Spleen (tissue), 11 donors: Measurements from ENCODE around the gene FLAD1. TPM values are rescaled to one million over a fixed set of nuclear protein-coding genes. Genes with fewer than 3 reads are reported as not detected.

Experiments used
- DNase-seq: peaks from one replicate; pipeline ENCODE4 v3.0.0-alpha.2; 2020
- H3K27ac ChIP-seq, 8 donors: fragments of 200-600 bp; sonication (generic) in 7 of 8; 1 replicate in 4 of 8; 2 replicates in 4 of 8; pipeline versions ENCODE4 v1.5.0 to v1.8.0; 2016 to 2021; ENCODE audit warnings: inconsistent platforms in 4 of 8, mild to moderate bottlenecking in 4 of 8, moderate library complexity in 1 of 8
- H3K27me3 ChIP-seq, 7 donors: fragments of 200-600 bp; sonication (generic) in 6 of 7; replicated peaks in 1 of 7; 1 replicate in 4 of 7; 2 replicates in 3 of 7; pipeline versions ENCODE4 v1.5.0 to v1.8.0; 2016 to 2021; ENCODE audit warnings: inconsistent platforms in 3 of 7, mild to moderate bottlenecking in 1 of 7
- H3K36me3 ChIP-seq, 6 donors: fragments of 200-600 bp; sonication (generic) in 5 of 6; 1 replicate in 4 of 6; 2 replicates in 2 of 6; pipeline versions ENCODE4 v1.5.0 to v1.8.0; 2016 to 2021; ENCODE audit warnings: inconsistent platforms in 2 of 6
- H3K4me1 ChIP-seq, 6 donors: fragments of 200-600 bp; sonication (generic) in 5 of 6; 1 replicate in 3 of 6; 2 replicates in 3 of 6; pipeline versions ENCODE4 v1.5.0 to v1.8.0; 2016 to 2021; ENCODE audit warnings: inconsistent platforms in 3 of 6
- H3K4me3 ChIP-seq, 8 donors: fragments of 200-600 bp; sonication (generic) in 7 of 8; 1 replicate in 4 of 8; 2 replicates in 4 of 8; pipeline versions ENCODE4 v1.5.0 to v1.8.0; 2016 to 2021; ENCODE audit warnings: inconsistent platforms in 4 of 8, mild to moderate bottlenecking in 4 of 8, moderate library complexity in 2 of 8
- H3K9me3 ChIP-seq, 8 donors: fragments of 200-600 bp; sonication (generic) in 7 of 8; 1 replicate in 4 of 8; 2 replicates in 4 of 8; pipeline versions ENCODE4 v1.5.0 to v1.8.0; 2016 to 2021; ENCODE audit warnings: inconsistent platforms in 4 of 8
- POLR2A ChIP-seq, 3 donors: fragments of 450-650 bp; IDR thresholded peaks; one replicate each; pipeline ENCODE4 v1.5.1; 2017; ENCODE audit warnings: antibody characterized with exemption in 3 of 3, mild to moderate bottlenecking in 1 of 3
- POLR2AphosphoS5 ChIP-seq, 3 donors: sonication (generic); formaldehyde crosslinking; IDR thresholded peaks; one replicate each; pipeline ENCODE4 v1.5.1; 2017; ENCODE audit warnings: antibody characterized with exemption in 3 of 3
- WGBS, 5 donors: extraction: QIAGEN DNeasy Blood & Tissue Kit in 3 of 5; methylation state at CpG; one replicate each; pipeline versions ENCODE4 v1.1.5 to v1.1.7; 2013 to 2018; 5-methylcytosine and 5-hydroxymethylcytosine counted together
- intact Hi-C: fragments of 100-400 bp; cut with DNase I; formaldehyde crosslinking; loops from one replicate; pipeline ENCODE4 v1.15.0; 2023; ENCODE audit warnings: low total_unique reads
- polyA plus RNA-seq, 3 donors: library from polyadenylated mRNA; stranded (reverse); fragments of 200-250 nt; gene quantifications; one replicate each; pipeline ENCODE4 v1.2.1, GENCODE V29; 2013
- total RNA-seq, 7 donors: library from RNA; depleted of rRNA in 3 of 7; stranded (reverse); fragments of >200 nt in 3 of 7; fragmentation: NEBNext Ultra II Directional in 4 of 7; extraction: Animal tissue kit (Norgen Biotek cat#: 25700) in 4 of 7; gene quantifications; one replicate each; pipeline versions ENCODE4 v1.1.0 to v1.2.1, GENCODE V29; 2016 to 2021
- TF ChIP-seq, protein P1 (sequence below), 11 experiments: fragments of 200-600 bp in 7 of 11; fragments of 450-650 bp in 4 of 11; sonication (generic) in 4 of 11; IDR thresholded peaks in 8 of 11; conservative IDR thresholded peaks in 3 of 11; 1 replicate in 7 of 11; 2 replicates in 4 of 11; pipeline versions ENCODE4 v1.4.0 to v1.8.0; 2016 to 2021; ENCODE audit warnings: antibody characterized with exemption in 11 of 11, inconsistent platforms in 4 of 11, mild to moderate bottlenecking in 1 of 11
- donor health status: healthy with polysubstance abuse.
- donor health status: DM: no; HTN: no; CAD: no; lungs with moderate emphysema.
- donor health status: DM: no; HTN: no; CAD: no.
- donor health status: Bipolar disorder and iron deficiency.
- donor health status: healthy.
- donor health status: DM: no; HTN: no; CAD: no.
- donor health status: DM: yes; HTN: yes; CAD: no.

Gene FLAD1
- total and polyA plus RNA-seq, 10 donors, result 27.1 to 43.4 (median 31.6) TPM

- intact Hi-C loops, result no loop called here
- H3K4me3 ChIP-seq, result peak overlapping the region in 2 of 8 donors; percentile 49 to 72
- DNase-seq, result peak; percentile 88
- peak overlapping the region; percentile 78 to 99 (median 87) for H3K27ac ChIP-seq
- H3K27me3 ChIP-seq, result no peaks in the 10 kb centered on the region
- TF ChIP-seq, protein P1, sequence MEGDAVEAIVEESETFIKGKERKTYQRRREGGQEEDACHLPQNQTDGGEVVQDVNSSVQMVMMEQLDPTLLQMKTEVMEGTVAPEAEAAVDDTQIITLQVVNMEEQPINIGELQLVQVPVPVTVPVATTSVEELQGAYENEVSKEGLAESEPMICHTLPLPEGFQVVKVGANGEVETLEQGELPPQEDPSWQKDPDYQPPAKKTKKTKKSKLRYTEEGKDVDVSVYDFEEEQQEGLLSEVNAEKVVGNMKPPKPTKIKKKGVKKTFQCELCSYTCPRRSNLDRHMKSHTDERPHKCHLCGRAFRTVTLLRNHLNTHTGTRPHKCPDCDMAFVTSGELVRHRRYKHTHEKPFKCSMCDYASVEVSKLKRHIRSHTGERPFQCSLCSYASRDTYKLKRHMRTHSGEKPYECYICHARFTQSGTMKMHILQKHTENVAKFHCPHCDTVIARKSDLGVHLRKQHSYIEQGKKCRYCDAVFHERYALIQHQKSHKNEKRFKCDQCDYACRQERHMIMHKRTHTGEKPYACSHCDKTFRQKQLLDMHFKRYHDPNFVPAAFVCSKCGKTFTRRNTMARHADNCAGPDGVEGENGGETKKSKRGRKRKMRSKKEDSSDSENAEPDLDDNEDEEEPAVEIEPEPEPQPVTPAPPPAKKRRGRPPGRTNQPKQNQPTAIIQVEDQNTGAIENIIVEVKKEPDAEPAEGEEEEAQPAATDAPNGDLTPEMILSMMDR (IDR thresholded peaks at IDR 0.05 in 8 of 11, conservative IDR thresholded peaks at IDR 0.05 in 3 of 11), result no peak
- TF ChIP-seq POLR2A (IDR thresholded peaks at IDR 0.05) (no peak), POLR2AphosphoS5 (IDR thresholded peaks at IDR 0.05) (peak; percentile 81 to 91 (median 81))
- peaks cover 0 to 39% (median 19%) of the 10 kb centered on the region in 6 donors for H3K36me3 ChIP-seq
- 47 to 65% (median 63%) methylated on average over 21 to 26 of the region's 26 CpGs for WGBS, 5 donors
- no peaks in the 10 kb centered on the region for H3K9me3 ChIP-seq
- peaks cover 47 to 87% (median 82%) of the 10 kb centered on the region in 6 donors for H3K4me1 ChIP-seq
Observed at GRCh38 chr1:155016231-155016831, 33.2 kb downstream of the FLAD1 start.

GRCh38 chr1:155017041-155017945, 34.1 kb downstream of the FLAD1 start:
- intact Hi-C loops, result no loop called here
- peak overlapping the region; percentile 24 to 72 (median 38) for H3K4me3 ChIP-seq
- no peaks in the 10 kb centered on the region for H3K27me3 ChIP-seq
- peak; percentile 97 for DNase-seq
- H3K36me3 ChIP-seq, result peaks cover 0 to 34% (median 19%) of the 10 kb centered on the region in 6 donors
- H3K27ac ChIP-seq, result peak overlapping the region; percentile 78 to 99 (median 87)
- 2 to 10% (median 4%) methylated on average over 13 to 49 of the region's 49 CpGs for WGBS, 5 donors
- no peak for TF ChIP-seq POLR2A (IDR thresholded peaks at IDR 0.05)
- peak; percentile 89 to 95 (median 90) for TF ChIP-seq POLR2AphosphoS5 (IDR thresholded peaks at IDR 0.05)
- TF ChIP-seq, protein P1 (IDR thresholded peaks at IDR 0.05 in 8 of 11, conservative IDR thresholded peaks at IDR 0.05 in 3 of 11), result peak; percentile 97 to 100 (median 99)
- no peaks in the 10 kb centered on the region for H3K9me3 ChIP-seq
- peaks cover 39 to 77% (median 73%) of the 10 kb centered on the region in 6 donors for H3K4me1 ChIP-seq

DNA sequence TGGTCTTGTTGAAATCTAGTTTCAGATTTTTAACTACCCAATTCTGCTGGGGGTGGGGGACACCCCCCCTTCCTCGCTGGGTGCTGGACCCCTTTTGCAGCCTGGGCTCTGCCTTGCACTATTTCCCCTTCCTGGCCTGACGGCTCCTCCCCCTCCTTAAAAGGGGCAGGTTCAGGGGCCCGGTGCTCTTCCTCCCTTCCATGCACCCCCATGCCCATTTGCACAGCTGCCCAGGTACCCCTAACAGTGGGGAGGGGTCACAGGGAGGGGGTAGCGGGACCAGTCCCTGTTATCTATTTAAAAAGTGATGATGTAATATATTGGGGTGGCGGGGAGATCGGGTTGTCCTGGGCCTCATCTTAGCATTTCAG, 34.8 kb downstream of the FLAD1 start:
- no peaks in the 10 kb centered on the region for H3K27me3 ChIP-seq
- intact Hi-C loops, result no loop called here
- WGBS, 5 donors, result 33 to 46% (median 34%) methylated on average over 6 of the region's 6 CpGs
- no peaks in the 10 kb centered on the region for H3K9me3 ChIP-seq
- H3K4me1 ChIP-seq, result peaks cover 32 to 76% (median 66%) of the 10 kb centered on the region in 6 donors
- H3K27ac ChIP-seq, result peak overlapping the region; percentile 78 to 99 (median 87)
- H3K4me3 ChIP-seq, result peak overlapping the region; percentile 24 to 72 (median 38)
- peak; percentile 82 for DNase-seq
- TF ChIP-seq, protein P1 (IDR thresholded peaks at IDR 0.05 in 8 of 11, conservative IDR thresholded peaks at IDR 0.05 in 3 of 11), result no peak
- no peak for TF ChIP-seq POLR2AphosphoS5 (IDR thresholded peaks at IDR 0.05)
- H3K36me3 ChIP-seq, result peaks cover 0 to 34% (median 19%) of the 10 kb centered on the region in 6 donors
